CD4-positive, alpha-beta T cell treated with Interleukin-4 for 4 hours (primary cell): ENCODE data around the gene APBA2.

Experiments
- DNase-seq: peaks from one replicate; pipeline ENCODE4 v3.0.0-alpha.2; 2020

The APBA2 gene

DNA sequence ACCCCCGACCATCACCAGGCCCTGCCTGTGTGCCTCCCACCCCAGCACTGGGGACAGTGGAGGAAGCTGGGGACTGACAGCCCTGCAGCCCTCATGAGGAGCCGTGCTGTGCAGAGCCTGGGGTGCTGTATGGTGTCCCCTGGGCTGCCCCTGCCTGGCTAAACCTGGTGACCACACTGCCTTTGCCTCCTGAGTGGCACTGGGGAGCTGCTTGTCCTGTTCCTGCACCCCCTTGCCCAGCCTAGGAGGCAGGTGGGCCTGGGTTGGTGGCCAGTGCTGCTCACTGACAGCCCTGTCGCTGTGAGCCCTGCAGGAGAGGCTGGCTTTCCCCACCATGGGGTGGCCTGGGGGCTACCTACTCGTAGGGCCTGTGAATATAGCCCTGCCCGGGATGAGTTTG is 224.4 kb downstream of the APBA2 start:
- DNase-seq = no peak

DNA sequence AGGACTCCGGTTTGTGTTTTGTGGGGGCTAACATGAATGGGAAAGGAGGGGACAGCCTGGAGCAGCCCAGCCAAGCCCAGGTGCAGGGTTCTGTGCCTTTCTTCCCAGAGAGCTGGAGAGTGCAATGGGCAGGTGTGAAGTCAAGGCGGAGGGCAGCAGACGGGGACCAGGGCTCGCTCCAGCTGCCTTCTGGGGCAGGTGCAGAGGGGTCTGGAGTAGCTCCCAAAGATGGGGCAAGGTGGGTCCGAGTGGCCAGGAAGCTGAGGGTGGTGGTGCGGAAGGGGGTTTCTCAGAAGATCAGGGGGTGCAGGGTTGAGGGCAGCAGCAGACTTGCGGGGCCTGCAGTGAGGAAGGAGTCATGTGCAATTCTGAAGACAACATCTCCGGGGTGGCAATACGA is 225.0 kb downstream of the APBA2 start:
- DNase-seq = no peak

DNA sequence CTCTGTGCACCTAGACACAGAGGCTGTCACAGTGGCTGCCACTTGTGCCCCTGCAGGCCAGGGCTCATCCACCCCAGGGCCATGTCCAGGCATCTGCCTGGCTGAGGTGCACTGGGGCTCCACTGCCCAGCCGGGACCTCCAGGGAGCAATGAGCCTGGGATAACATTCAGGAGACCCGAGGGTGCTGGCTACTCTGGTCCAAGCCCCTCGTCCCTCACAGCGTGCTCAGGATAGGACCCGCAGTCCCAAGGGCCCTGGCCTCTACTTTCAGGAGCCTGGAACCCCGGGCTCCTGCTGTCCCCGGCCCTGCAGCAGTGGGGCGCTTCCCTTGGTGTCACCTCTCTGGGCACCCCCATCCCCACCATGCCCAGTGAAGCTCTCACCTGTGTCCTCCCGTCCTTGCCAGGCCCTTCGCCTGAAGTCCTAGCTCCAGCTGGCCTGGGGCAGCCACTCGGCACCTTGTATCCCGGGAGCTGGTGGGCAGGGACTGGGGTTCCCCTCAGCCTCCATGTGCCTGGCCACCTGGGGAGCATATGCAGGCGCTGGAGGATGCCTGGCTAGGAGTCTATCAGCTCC is 226.0 kb downstream of the APBA2 start:
- DNase-seq = no peak

DNA sequence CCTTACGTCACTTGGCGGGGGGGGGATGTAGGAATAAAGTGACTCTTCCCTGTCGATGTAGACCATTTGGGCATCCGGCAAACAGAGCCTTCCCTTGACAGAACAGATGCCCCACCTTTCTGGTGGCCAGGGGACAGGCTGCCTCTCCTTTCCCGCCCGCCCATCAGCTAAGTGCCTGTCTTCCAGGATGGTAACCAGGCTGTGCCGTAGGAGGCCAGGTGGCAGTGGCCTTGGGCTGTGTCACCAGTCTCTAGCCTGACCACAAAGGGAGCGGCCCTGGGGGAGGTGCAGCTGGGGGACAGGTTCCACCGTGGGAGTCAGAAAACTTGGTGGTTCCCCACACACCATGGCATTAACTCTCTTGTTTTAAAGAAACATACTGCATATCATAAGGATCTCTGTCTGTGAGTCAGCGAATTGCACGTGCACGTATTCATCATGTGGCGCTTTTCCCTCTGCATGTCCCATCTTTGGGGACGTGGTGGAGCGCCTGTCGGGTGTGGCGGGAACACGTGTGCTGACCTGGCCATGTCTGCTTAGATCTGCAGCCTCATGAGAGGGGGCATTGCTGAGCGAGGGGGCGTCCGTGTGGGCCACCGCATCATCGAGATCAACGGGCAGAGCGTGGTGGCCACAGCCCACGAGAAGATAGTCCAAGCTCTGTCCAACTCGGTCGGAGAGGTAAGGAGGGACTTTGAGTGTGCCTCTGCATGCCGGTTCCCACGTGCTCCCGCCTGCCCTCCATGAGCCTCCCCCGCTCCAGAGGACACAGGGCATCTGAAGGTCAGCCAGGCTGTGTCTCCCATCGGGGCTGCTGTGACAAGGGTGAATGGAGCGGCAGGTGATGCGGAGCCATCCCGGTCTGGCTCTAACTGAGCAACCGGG is 227.8 kb downstream of the APBA2 start:
- no peak for DNase-seq

DNA sequence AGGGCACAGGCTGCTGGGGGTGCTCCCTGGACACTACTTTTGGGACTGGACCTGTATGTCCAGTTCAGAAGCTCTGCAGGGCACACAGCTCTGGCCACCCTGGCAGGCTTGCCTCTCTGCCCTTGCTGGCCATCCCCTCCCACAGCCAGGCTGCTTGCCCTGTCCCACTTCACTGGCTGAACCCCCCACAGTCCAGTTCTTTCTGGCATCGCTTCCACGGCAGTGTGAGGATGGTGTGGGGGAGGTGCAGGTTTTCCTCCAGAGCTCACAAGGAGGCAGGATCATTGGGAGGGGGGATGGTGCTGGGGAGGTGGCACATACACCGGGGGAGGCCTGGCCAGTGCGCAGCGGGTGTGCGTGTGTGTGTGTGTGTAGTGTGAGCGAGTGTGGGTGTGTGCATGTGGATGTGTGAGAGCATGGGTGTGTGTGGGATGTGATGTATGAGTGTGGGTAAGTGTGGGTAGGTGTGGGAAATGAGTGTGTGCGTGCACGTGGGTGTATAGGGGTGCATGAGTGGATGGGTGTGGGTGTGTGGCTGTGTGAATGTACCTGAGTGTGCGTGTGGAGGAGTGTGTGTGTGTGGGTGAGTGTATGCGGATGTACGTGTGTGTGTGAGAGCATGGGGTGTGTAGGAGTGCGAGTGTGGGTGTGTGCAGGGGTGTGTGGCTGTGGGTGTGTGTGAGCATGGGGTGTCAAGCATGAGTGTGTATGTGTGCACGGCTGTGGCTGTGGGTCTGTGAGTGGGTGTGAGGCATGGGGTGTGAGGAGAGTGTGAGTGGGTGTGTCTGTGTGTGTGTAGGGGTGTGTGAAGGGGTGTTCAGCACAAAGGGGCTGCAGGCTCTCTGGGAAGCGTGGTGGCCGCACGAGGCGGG is 228.7 kb downstream of the APBA2 start:
- DNase-seq = no peak

DNA sequence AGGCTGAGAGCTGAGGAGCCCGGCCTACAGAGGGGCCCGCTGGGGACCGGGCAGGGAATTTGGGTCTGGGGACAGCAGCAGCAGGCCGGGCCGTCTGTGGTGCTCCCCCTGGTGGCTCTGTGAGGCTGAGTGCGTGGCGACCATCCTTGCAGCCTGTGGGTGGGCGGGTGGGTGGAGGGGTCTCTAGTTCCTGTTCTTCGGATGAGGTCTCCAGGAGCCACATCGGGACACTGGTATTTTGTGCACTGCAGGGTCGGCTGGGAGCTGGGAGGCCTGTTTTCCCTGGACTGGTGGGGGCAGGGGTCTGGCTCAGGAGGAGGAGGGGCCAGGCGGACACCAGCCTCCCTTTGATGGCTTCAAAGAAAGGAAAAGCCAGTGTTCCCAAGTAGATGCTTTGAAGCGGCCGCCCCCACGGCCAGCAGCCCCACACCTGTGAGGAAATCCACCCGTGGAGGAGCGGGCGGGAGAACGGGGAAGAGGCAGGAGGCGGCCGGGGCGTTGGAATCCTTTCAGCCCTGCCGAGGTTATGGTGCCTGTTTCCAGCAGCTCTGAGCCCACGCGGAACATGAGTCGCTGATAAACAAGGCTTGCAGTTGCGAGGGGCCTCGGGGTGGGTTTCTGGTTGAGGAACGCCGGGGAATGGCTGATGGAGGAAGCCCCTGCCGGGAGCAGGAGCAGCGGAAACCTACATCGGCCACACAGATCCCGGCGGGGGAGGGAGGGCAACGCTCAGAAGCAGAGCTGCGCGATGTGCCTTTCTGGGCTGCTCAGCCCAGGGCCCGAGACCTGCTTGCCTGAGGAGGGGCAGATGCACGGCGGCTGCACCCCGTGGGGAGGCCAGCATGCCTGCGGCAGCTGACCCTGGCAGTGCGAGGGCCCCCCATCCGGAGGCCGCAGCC is 229.6 kb downstream of the APBA2 start:
- DNase-seq = no peak

DNA sequence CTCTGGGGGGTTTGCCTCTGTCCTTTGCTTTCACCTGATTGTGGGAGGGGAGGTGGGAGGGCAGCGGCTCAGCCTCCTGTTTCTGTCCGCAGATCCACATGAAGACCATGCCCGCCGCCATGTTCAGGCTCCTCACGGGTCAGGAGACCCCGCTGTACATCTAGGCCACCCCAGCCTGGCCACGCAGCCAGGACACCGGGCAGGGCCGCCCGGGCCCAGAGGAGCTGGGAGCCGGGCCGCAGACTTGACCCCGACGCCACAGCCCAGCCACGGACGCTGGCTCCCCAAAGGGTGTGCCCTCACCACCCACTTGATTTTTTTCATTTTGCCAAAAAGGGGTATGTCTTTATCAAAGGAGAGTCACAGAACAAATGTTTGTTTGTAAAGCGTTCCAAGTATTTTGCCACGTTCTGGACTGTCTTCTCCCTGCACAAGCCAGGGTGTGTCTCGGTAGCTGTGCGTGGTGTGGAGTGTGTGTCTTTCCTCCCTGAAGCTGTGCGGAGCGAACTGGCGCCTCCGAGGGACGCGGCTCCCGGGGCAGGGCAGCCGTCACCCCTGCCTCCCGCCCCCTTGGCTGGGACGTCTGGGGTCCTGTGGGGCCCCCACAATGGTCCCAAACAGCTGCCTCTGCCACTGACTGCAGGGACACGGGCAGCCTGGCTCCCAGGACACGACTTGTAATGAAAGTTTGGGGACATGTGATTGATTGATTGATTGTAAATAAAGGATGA is 231.4 kb downstream of the APBA2 start:
- no peak for DNase-seq

DNA sequence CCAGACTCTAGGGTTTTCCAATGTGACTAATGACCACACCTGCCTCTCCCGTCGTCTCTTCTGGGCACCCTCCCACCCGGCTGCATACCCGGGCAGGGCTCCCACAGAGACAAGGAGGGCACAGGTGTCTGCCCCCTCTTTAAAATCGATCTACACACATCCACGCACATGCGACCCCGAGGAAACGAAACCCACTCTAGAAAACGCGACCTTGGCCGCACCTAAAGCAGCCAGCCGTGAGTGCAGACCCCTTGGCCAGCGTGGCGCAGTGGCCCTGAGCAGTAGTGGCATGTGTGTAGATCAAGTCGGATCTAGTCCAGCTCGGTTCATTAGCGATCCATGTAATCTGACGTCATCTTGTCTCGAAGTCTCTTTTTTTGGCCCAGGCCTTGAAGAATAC is 232.0 kb downstream of the APBA2 start:
- no peak for DNase-seq

DNA sequence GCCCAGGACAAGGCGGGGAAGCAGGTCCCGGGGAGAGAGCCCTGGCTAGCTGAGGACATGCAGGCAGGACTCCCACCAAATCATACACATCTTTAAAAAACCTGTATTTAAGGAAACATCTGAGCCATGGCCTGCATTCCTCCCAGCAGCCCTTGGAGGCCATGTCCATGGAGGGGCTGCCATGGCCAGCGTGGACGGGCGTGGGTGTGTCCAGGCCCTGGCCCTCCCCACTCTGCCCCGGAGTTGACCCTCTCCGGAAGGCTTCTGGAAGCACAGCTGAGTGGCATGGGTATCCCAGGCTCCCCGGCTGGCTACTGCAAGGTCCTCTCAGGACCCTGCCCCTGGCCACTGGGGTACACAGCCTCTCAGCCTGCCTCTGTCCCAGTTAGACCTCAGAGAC is 234.1 kb downstream of the APBA2 start:
- DNase-seq = no peak

DNA sequence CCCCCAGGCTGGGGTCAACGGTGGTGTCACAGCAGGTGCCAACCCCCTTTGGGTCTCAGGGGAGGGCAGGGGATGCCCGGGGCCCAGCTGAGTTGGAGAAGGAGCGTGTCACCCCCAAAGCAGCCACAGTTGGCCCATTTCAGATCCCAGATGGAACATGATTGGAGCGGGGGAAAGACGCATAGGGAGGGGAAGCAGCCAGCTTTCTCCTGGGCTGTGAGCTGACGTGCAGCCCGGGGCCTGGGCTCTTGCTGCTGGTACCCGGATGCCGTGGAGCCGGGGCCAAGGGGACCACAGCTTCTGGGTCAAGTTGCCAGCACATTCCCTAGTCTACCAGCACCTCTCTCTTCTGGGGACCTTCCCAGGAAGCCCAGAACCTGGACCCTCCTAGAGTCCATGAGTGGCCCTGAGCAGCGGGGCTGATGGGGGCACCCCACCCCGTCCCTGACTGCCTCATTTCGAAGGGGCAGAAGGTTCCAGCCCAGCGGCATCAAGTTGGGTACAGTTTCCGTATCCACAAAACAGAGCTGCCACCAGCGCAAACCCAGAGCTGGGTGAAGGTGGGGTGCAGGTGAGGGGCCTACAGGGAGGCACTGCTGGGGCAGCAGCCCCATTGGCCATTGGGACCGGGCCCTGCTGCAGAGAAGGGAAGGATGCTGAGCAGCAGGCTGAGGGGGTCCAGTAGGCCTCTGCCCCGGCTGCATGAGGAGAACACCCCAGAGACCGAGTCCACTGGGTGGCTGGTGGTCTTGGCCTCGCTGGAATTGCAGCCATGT is 235.0 kb downstream of the APBA2 start:
- no peak for DNase-seq

DNA sequence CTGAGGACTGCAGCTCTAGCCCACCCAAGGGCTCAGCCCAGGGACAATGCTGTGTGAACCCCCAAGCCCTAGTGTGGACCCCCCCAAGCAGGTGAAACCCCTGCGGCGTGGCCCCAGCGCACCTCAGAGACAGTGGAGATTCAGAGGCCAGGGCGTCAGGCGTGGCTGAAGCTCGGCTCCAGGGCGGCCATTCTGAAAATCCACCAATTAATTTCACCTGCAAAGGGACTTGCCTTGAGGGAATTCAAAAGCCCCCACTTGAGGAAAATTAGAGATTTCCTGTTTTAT is 235.5 kb downstream of the APBA2 start:
- no peak for DNase-seq

DNA sequence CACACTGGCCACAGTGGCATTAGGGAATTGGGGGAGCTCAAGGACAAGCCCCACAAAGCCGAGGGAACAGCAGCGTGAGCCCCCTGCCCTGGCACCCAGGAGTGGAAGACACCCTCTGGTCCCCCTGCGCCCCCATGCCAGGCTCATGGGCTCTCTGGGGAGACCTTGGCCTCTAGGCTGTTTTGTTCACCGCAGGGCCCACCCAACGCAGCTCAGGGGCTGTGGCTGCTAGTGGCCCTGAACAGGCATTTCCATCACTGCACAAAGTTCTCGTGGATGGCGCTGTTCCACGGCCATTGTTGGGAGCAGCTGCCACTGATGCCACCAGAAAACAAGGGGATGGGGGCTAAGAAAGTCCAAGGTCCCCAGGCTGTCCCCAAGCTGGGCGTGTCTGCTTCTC is 236.1 kb downstream of the APBA2 start:
- no peak for DNase-seq

DNA sequence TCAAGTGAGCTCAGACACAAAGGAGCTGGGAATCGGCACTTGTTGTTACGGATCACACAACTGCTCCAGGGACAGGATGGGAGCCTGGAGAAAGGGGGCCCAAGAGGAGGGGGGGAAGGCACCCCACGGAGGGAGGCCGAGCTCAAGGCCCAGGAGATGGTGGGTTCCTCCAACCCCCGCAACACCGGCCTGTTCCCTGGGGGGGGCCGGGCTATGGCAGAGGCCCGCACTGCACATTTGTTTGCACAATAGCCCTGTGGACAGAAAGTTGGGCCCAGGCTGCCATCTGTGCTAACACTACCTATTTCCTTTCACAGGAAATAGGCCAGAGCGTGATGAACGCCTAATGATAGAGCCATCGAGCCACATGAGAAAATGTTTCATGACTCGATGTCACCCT is 236.7 kb downstream of the APBA2 start:
- DNase-seq = no peak

DNA sequence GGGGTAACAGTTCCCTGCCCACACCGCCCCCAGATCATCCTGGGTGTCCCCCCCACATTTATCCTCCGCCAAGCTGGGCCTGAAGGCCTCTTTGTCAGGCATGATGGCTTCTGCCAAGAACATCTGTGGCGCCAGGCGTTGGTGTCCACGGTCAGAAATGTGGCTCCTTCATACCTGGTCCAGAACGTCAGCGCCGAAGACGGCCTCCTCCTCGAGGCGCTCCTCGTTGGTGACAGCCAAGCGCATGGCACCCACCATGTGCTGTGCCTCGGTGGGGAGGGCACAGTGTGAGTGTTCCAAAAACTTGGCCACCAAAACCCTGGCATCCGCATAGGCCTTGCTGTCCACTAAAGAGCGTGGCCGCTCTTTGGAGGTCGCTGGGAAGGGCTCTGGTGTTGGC is 237.4 kb downstream of the APBA2 start:
- no peak for DNase-seq

DNA sequence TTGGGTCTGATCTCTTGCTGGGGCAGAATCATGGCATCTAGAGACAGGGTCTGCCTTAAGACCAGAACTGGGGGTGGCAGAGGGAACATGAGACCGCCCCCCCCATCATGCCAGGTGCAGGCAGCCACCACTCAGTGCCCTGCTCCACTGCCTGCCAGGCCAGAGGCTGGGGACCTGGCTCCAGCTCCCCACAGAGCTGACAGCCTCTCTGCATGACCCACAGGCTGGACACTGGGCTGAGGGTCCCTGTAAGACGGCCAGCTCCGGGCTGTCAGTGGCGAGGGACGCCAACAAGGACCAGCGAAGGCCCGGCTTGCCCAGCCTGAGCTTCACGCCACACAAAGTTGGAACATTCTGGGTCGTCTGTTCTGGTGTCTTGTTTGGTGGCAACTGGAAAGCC is 238.2 kb downstream of the APBA2 start:
- DNase-seq = no peak

DNA sequence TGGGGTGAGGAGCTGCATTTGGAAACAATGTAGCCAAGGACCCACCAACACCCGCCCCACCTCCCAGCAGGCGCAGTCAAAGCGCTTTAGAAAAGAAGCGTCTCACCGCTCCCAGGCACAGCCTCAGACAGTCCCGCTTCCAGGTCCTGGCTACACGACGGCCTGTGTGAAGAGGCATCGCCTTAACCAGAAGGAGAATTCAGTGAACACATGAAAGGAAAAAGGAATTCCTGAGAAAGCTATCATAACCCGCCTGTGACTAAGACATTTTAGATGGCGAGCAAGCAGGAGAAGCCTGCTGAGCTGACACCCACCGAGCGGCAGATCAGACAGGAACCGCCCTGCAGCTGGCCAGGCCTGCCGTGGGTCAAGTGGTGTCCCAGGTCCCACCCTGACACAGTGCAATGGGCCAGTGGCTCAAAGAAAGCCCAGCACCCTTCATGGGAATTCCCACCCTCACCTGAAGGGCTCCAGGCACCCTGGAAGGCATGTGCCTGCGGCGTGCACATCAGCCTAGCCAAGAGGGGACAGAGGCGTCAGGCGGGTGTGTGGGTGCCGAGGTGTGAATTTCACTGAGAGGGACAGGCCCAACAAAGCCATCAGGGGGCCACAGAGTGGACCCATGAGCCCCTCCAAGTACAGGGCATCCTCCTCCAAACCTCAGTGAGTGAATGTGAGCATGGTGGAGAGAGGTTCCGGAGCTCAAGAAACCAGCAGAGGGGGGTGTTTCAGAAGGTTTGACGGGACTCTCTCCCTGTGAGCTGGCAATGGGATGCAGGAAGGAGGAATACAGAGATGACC is 239.0 kb downstream of the APBA2 start:
- DNase-seq = no peak

DNA sequence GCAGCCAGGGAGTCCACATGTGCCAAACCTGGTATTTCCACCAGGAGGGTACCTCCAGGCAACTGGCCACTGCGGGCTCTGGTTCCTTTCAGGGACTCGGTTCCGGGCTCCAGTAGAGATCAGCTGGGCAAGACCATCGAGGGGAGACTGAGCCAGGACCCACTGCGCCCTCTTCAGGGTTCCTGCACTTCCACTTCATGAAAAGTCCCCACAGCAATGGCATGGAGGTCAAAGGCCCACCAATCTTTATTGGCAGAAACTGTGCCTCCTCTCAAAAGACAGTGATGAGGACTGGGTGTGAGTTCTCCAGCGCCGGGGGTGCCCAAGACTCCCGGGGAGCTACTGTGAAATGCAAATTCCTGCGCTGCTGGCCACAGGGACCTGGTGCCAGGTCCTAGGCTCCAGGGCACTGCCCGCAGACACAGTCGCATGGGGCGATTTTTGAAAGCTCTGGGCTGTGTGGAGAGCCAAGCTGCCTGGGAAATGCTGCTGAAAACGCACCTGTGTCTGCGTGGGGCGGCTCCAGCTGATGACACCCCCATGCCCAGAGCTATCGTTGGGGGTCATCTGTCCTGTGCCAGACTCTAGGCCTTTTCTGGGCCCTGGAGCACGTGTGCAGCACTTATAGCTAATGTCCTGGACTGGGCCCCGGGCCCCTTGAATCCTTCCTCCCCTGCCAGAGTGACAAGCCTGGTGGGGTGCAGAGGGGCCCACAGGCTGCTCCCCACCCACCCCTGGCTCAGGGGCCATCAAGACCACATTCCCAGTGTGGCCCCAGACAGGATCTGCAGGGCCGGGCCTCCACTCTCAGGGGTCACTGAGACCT is 239.8 kb downstream of the APBA2 start:
- no peak for DNase-seq

DNA sequence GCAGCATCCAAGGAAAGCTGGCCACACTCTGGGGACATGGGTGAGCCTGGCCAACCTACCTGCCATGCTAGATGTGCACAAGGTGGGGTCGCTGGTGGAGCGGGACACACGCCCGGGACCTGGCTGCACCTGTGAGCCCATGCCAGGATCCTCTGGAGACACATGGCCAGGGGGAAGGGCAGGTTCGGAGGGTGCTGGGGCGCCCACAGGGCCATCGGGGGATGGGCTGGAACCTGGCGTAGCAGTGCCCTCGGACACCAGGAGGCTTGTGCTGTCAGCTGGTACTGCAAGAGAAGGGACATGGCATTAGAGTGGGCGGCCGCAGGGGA is 240.4 kb downstream of the APBA2 start:
- DNase-seq = no peak

DNA sequence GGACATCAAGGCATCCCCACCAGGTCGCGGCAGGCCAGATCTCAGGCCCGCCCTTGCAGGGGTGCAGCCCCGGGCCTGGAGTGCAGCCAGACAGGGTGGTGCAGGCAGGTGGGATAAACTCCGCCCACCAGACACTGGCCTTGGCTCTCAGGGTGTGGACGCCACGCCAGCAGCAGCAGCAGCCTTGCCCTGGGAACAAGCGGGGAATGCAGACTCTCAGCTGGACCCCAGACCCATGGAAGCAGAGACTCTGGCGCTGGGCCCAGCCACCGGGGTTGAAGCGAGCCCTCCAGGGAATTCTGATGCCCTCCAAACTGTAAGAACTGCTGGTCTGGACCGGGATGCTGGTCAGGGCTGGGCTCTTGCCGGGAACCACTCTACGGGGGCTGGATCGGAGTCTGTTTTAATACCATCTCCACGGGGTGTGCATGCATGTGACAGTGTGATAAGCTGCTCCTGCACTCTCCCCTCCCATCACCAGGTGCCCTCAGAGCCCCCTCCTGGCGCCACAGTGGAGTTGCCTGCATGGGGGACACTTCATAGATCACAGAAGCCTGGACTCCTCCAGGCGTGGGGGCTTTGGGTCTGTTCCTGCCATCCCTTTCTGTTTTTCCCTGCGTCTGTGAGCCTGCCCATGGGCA is 241.2 kb downstream of the APBA2 start:
- no peak for DNase-seq
